Kasumi-1 (cell line): ENCODE measurements around the gene PALLD.

Experiments
- DNase-seq, 2 experiments: peaks; one replicate each; lab custom pipeline; 2025; lab: John Stamatoyannopoulos, UW

PALLD gene

DNA sequence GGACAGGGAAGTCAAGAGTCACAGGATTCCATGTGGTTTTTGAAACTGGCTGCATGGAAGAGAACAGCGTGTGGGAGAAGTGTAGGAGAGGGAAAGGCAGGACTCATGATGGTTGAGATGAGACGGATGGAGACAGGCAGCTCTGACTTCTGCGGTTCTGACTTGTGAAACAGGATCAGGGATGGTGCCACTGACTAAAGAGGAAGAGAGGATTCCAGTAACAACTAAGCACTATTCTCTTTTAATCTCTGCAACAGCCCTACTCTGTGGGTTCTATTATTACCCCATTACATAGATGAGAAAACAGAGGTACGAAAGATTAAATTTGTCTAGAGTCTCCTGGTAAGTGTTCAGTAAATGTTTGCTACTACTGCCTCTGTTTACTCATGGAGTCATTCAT lies 356.9 kb downstream of the PALLD start:
- DNase-seq = no peak

DNA sequence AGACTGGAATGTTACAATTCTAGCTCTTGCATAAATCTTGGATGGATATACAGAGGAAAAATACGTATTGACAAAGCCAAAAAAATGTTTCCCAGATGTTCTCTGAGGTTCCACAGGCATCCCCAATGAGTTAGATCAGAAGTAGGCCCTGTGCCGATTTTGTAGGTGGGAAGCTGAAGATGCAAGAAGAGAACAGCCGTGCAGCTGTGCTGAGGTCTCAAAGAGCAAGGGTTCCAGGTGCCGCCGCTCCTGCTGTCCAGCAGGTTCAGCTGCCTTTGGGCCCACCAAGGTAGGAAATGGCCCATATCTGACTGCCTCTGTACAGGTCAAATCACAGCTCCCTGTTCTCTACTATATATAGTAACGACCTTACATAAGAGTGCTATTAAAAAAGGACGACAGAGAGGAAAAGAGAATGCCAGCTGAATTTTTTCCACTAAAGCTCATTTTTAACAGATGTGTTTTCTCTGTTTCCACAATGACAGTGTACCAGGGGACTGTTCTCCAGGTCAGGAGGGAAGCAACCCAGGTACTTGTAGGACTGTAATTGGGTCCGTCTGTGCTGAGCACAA lies 357.6 kb downstream of the PALLD start:
- no peak for DNase-seq

DNA sequence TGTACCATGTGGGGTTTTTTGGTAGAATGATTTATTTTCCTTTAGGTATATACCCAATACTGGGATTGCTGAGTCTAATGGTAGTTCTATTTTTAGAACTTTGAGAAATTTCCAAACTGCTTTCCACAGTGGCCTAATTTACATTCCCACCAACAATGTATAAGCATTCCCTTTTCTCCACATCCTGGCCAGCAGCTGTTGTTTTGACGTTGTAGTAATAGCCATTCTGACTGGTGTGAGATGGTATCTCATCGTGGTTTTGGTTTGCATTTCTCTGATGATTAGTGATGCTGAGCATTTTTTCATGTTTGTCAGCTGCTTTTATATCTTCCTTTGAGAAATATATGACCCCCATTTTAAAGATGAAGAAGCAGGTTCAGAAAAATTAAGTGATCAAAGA lies 359.5 kb downstream of the PALLD start:
- no peak for DNase-seq

DNA sequence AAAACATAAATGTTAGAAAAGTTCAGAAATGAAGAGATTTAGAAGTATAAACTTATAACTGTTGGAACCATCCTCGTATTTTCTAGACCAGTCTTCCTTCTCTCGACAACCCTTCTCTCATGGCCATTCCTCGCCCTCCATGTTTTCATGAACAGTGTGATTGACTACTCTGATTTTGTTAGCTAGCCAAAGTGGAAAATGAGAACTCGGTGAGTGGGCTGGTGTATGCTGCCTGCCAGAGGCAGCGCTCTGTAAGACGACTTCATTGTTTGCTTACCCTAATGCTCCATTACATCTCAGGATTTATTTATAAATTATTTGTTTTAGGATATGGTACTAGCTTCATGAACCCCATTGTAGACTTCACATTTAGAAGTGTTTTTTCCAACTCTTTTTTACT lies 360.2 kb downstream of the PALLD start:
- no peak for DNase-seq

DNA sequence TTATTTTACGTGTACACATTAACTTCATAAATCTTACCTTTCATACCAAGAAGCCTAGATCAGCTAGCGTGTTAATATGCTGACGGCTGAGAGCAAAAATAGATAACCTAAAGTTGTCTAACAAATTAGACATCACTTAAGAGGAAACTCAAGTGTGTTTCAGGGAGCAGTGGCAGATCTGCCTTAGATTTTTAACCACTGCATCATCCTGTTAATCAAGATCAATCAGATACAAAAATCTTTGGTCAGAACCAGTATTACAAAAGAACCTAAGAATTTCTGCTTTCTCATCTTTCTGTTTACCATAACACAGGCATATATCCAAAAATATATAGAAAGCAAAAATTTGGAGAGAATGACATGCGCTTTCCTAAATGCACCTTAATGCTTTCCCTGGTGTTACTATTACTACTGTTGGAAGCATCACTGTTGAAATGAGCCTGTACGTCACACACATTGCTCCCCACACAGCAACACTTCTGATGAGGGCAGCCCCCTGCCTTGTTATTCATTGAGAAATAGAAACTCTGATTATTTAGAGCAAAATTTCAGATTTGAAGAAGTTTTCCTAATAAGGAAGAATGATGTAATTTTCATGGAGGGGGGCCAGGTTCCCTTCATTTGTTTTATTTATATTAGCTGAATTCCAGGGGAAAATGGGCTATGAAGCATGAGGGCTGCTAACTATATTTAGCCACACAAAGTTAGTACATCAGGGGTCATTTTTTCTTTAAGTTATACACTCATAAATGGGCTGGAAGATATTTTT lies 360.9 kb downstream of the PALLD start:
- no peak for DNase-seq

DNA sequence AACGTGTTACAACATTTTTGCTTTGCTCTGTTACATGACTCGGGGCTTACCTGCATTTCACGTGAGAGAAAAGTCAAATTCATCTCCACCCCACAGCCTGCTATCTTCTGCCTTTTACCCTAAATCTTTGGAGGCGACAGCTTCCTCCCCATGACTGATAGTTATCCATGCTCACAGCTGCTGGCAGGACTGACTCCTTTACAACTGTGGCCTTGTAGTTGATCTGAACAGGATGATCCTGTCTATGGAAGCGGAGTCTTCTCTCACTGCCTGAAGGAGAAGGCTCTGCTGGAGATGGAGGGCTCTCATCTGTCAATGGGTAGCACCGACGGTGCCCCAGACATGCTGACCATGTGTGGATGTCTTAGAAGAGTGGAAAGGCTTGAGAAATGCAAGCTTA lies 362.2 kb downstream of the PALLD start:
- no peak for DNase-seq

DNA sequence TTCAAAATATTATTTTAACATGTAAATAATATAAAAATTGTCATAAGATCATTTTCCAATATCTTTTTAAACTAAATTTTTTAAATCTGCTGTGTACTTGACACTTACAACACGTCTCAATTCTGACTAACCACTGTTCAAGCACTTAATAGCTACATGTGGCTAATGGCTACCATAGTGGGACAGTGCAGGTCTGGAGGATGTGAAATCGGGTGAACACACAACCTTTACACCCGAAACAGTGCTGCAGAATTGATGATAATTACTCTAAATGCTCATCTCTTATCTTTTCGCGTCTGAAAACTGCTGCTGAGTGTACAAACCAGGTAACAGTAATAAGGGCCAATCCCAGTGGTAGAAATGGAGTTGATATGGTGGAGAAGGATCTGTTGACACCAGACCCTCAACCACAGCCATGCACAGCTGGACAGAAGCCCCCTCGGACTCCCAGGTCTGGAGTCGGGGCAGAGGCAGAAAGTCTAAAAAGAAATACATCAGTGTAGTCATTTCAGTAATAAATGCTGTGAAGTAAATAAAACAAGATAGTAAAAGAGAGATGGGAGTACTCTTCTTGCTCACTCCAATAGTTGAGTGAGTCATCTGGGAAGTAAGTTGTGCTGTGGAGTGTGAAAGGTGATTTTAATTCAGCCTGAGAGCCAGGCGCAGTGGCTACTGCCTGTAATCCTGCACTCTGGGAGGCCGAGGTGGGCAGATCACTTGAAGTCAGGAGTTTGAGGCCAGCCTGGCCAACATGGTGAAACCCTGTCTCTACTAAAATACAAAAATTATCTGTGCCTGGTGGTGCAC lies 363.2 kb downstream of the PALLD start:
- DNase-seq = no peak

DNA sequence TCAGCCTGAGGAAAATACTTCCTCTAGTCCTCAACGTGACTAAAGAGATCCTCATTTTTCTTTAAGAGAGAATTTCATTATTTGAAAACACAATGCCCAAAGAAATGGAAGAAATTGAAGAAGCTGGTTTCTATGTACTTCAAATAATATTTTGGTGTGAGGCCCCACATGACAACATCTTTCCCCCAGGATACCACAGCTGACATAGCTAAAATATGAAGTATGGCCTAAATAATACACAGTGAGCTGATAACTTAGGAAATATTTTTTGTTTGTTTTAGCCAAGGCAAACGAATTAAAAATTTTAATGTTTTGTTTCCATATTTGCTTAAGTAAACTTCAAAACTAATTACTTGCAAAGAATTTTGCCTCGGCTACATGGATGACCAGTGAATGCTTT lies 364.0 kb downstream of the PALLD start:
- DNase-seq = no peak

DNA sequence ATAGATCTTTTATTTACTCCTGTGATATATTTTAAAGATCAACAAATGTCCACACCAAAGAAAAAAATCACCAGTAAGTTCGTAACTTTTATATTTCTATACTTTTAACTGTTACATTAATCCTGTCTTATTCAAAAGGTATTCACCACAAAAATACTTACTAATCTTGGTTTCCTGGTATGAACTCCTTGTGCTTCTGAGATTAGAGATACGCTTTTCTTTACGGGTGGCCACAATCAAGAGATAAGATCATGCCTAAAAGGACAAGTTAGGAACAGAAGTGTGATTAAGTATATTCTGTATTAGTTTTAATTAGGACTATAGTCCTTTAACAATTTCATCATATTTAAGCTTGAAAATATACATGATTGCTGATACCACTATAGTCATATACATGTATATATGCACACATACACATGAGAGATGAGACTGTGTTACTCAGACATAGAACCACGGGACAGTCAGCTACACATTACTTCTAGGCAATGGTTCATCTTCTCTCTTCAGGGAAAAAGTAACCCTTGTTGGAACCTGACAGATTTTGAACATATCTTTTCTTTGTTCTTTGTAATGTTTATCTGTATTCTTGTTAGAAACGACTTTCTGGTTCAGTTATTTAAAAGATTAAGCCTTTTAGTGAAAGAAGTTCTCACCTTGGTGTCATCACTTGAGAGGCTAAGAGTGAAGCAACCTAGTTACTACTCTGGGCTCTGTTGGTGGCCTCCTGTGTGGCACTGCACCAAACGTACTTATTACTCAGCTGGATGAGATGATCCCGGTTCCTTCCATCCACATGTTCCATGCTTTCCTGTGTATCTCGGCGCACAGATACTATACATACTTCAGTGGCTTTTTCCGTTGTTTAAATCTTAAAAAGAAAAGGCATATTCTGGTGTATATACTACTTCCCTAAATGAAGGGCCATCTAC lies 367.1 kb downstream of the PALLD start:
- DNase-seq = no peak

DNA sequence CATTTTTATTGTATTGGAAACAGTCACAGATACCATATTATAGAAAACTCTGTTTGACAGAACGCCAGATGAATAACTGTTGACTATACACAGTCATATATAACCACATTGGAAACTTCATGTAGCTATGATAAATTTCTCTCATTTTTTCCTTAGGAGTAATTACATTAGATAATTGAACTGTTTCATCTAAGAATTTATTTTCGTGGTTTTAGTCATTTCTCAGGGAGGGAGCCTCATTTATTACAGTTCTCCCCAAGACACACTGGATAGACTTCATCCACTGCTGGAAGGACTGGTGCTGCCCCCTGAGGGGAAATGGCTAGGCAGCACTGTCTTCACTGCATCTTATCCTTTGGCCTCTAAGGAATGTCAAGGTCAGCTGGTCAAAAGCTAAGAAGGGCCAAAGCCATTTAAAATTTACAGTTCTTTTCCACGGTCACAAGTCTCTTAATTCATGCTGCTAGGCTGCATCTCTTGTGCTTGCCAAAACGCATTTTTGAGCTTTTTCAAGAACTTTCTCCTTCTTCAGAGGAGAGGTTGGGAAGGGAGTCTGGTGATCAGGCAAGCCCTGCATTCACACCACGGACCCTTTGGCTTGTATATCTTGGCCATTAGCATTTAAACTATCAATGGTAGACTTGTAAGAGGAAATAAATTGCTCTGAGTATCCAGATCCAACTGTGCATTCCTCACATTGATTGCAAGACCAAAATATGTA lies 368.1 kb downstream of the PALLD start:
- DNase-seq = no peak

DNA sequence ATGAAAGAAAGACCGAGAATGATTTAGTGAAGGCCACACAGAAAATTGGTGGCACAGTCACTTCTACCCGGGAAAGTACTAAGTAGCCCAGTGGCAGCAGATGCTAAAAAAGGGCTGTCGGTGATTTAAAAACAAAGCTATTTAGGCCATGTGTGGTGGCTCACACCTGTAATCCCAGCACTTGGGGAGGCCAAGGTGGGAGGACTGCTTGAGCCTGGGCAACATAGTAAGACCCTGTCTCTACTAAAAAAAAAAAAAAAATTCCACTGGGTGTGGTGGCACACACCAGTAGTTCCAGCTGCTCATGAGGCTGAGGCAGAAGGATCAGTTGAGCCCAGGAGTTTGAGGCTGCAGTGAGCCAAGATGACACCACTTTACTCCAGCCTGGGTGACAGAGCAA lies 369.0 kb downstream of the PALLD start:
- DNase-seq = no peak

DNA sequence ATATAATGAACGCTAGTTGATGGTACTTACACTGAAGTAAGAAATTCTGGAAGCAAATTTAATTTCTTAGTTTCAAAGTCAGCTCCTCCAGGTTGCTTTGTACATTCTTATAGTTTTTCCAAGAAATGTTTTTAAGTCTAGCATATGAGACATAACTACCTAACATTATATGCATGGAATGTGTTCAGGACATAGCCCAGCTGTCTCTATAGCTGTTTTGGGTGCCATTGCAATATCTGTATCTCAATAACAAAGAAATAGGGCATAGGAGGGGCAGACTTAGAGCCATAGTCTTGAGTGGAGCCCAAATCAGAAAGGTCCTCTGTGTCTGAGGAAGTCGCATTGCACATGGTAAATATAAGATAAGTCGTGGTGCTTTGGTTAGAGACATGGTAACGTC lies 369.8 kb downstream of the PALLD start:
- no peak for DNase-seq

DNA sequence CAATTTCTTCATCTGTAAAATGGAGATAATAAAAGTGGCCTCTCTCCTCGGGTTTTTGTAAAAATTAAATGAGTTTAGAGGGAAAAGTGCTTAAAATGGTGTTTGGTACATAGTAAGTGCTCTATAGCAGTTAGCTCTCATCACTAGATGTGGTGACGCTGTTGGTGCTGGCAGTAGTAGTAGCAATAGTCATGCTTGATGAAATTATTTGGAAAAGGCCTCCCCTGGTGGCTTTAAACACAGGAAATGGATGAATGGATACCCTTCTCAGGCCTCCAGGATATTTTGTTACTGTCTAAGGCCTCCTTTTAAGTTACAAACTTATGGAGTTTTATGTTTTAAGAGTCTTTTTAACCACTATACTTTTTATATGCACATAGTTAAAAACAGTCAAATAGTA lies 370.3 kb downstream of the PALLD start:
- DNase-seq = no peak

DNA sequence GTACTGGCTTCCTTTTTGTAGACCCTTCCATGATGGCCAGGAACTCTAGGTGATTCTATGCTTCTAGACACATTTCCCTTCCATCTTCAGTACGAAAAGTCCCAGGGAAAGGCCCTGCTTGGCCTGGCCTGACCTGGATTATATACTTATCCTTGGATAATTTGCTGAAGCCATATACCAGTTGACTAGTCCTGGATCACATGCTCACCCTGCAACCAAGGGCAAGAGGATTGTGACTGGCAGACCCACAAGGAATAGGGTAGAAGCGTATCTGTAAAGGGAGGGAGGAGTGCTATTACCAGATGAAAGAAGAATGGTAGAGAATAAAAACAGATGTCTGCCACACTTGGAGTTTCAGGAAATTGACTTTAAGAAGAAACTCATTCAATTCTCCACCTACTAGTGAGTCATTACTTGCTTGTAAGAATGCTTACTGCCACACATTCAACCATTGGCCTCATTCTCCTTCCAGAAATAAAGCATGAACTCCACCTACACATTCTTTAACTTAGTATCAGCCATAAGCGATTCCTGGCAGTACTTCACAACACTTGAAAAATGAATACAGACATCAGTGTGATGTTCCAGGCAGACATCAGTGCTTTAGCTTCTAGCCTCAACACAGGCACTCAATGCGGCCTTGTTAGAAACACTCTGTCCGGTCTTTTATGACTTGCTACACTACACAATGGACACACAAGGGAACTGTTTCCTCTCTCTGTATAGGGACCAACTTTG lies 371.4 kb downstream of the PALLD start:
- no peak for DNase-seq

DNA sequence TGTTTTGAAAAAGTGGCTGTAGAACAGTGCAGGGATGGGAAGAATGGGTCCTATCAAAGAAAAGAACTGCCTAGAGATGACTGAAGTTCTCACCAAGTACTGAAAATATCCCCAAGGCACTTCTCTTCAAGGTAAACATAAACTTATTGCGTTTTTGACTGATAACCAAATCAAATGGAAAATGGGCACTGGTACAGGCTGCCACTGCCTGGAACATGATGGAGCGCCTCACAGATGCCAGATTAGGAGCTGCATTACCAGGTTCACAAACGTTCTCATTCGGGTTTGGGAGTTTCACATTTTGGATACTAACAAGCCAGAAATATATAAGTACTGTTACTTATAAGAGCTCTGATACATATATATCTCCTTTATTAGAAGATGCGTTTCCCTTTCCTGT lies 371.9 kb downstream of the PALLD start:
- no peak for DNase-seq

DNA sequence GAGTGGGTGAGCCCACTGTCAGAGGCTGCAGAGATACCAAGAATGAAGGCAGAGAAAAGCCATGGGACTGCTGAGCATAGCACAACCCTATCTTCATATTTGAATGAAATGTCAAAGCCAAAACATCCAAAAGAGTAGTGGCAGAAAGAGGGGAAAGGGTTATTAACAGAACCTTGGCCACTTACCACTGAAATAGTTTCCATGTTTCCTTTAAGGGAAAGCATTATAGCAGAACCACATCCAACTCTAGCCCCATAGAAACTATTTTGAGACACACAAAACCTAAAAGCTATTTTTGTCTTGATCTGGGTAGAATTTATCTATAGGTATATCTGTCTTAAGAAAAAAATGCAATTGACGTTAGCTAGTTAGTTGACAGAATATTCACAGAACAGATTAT lies 373.2 kb downstream of the PALLD start:
- DNase-seq = no peak

DNA sequence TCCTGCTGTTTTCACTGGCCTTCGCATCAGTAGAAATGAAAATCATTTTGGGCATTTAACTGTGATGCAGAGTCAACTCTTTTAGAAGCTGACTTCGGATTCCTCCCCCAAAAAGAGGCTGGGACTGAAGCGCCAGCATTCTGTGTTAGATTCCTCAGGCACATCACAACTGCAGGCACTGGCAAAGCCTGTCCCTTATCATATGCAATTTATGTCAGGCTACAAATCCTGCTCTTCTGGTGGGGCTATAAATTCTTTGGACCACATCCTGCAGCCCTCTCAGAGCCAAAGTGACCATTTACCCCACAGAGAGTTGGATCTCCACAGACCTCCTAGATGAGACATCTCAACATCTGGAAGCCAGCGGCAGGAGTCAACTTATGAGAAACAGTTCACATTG lies 374.8 kb downstream of the PALLD start:
- no peak for DNase-seq

DNA sequence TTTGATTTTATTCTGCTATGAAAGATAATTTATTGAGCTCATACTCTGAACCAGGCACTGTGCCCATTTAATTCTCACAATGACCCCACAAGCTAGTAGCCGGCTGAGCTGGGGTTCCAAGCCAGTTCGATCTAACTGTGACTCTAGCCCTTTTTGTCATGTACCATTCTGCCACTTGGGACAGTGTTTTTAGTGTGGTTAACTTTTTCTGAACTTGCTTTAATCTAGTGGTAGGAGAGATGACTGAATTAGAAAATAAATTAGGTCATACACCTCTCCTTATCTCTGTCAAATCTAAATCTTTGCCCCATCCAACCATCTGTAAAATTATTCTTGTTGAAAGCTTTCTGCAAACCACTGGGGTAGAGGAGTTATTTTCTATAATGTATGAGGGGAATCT lies 377.2 kb downstream of the PALLD start:
- no peak for DNase-seq

DNA sequence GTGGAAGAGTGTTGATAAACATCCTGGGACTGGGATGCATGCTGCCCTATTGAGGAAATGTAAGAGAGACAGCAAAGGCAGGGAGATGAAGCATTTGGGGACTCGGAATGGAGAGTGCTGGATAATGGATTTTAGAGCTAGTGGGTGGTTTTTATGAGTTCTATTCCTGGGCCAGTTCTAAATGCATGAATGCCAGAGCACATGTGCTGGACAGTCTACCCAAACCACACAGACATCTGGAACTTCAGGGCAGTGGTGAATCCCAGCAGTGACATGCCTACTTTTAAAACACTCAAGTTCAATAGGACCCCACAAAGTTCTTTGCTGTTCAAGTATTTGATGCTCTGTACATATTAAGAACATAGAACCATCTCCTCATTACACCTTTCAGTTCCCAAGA lies 379.3 kb downstream of the PALLD start:
- no peak for DNase-seq
